ENCODE data around the gene HSFX3. TPM values are rescaled to one million over a fixed set of nuclear protein-coding genes. Genes with fewer than 3 reads are reported as not detected.
"Not testable (repeated sequence)": the region's sequence is repeated elsewhere in the genome, so short reads cannot be mapped to it uniquely, and the experiment has no call there.

HSFX3 gene
- total RNA-seq, 1 donor from 2014 or later = not detected

- H3K9ac ChIP-seq; H3K27ac ChIP-seq; H3K27ac Mint-ChIP-seq; H3K9me3 ChIP-seq (ENCODE audit: low read depth); H3K79me2 ChIP-seq (ENCODE audit: low read depth); H3K4me3 ChIP-seq; H2AFZ ChIP-seq (replicated peaks); H3F3A ChIP-seq (ENCODE audit: low read depth); DNase-seq (ENCODE audit: low spot score); H3K4me2 ChIP-seq; H3K27me3 Mint-ChIP-seq (ENCODE audit: insufficient read depth, low read depth); H3K36me3 Mint-ChIP-seq; H3K9me3 Mint-ChIP-seq; H3K36me3 ChIP-seq; H3K4me3 Mint-ChIP-seq; H3K4me1 Mint-ChIP-seq; H3K4me1 ChIP-seq; H3K27me3 ChIP-seq; H4K20me1 ChIP-seq (ENCODE audit: low read depth): not testable (repeated sequence)
Measured at GRCh38 chrX:149573456-149573855, 23.7 kb upstream of the HSFX3 start.

GRCh38 chrX:149572743-149573142 lies 23.0 kb upstream of the HSFX3 start:
- Histone ChIP-seq H3K4me2 (no peak overlapping the region), H4K20me1 (ENCODE audit: low read depth) (no peaks in the 10 kb centered on the region), H3F3A (ENCODE audit: low read depth) (no peaks in the 10 kb centered on the region), H3K9ac (no peak overlapping the region), H3K27ac (no peak overlapping the region), H3K36me3 (no peaks in the 10 kb centered on the region), H3K79me2 (ENCODE audit: low read depth) (no peaks in the 10 kb centered on the region), H3K4me3 (no peak overlapping the region), H3K9me3 (ENCODE audit: low read depth) (no peaks in the 10 kb centered on the region), H3K4me1 (no peaks in the 10 kb centered on the region), H2AFZ (replicated peaks) (no peak overlapping the region), H3K27me3 (no peaks in the 10 kb centered on the region)
- H3K4me3 Mint-ChIP-seq = no peak overlapping the region
- H3K27ac Mint-ChIP-seq = no peak overlapping the region
- peaks cover 3% of the 10 kb centered on the region for H3K4me1 Mint-ChIP-seq
- H3K36me3 Mint-ChIP-seq = no peaks in the 10 kb centered on the region
- DNase-seq (ENCODE audit: low spot score) = no peak
- no peak for TF ChIP-seq CTCF (IDR thresholded peaks at IDR 0.05)
- no peak for TF ChIP-seq EZH2 (IDR thresholded peaks at IDR 0.05)
- no peak for TF ChIP-seq EZH2phosphoT487 (IDR thresholded peaks at IDR 0.05)
- peaks cover 2% of the 10 kb centered on the region for H3K9me3 Mint-ChIP-seq
- peaks cover 2% of the 10 kb centered on the region for H3K27me3 Mint-ChIP-seq (ENCODE audit: insufficient read depth, low read depth)

GRCh38 chrX:149571770-149572169 lies 22.0 kb upstream of the HSFX3 start:
- Histone ChIP-seq H3K4me2 (no peak overlapping the region), H4K20me1 (ENCODE audit: low read depth) (no peaks in the 10 kb centered on the region), H3K27ac (no peak overlapping the region), H2AFZ (replicated peaks) (no peak overlapping the region), H3K9me3 (ENCODE audit: low read depth) (no peaks in the 10 kb centered on the region), H3F3A (ENCODE audit: low read depth) (no peaks in the 10 kb centered on the region), H3K4me1 (no peaks in the 10 kb centered on the region), H3K27me3 (no peaks in the 10 kb centered on the region), H3K9ac (no peak overlapping the region), H3K79me2 (ENCODE audit: low read depth) (no peaks in the 10 kb centered on the region), H3K4me3 (no peak overlapping the region), H3K36me3 (no peaks in the 10 kb centered on the region)
- peaks cover 8% of the 10 kb centered on the region for H3K9me3 Mint-ChIP-seq
- peaks cover 2% of the 10 kb centered on the region for H3K27me3 Mint-ChIP-seq (ENCODE audit: insufficient read depth, low read depth)
- H3K4me3 Mint-ChIP-seq = no peak overlapping the region
- no peak for DNase-seq (ENCODE audit: low spot score)
- no peak for TF ChIP-seq CTCF (IDR thresholded peaks at IDR 0.05)
- no peak for TF ChIP-seq EZH2 (IDR thresholded peaks at IDR 0.05)
- no peak for TF ChIP-seq EZH2phosphoT487 (IDR thresholded peaks at IDR 0.05)
- H3K4me1 Mint-ChIP-seq = peaks cover 8% of the 10 kb centered on the region
- no peaks in the 10 kb centered on the region for H3K36me3 Mint-ChIP-seq
- H3K27ac Mint-ChIP-seq = no peak overlapping the region

- Histone ChIP-seq H3K27ac (no peak overlapping the region), H3K79me2 (ENCODE audit: low read depth) (no peaks in the 10 kb centered on the region), H2AFZ (replicated peaks) (no peak overlapping the region), H3F3A (ENCODE audit: low read depth) (no peaks in the 10 kb centered on the region), H3K9ac (no peak overlapping the region), H3K9me3 (ENCODE audit: low read depth) (no peaks in the 10 kb centered on the region), H3K4me1 (no peaks in the 10 kb centered on the region), H4K20me1 (ENCODE audit: low read depth) (no peaks in the 10 kb centered on the region), H3K27me3 (no peaks in the 10 kb centered on the region), H3K4me2 (no peak overlapping the region), H3K36me3 (no peaks in the 10 kb centered on the region), H3K4me3 (no peak overlapping the region)
- DNase-seq (ENCODE audit: low spot score) = no peak
- TF ChIP-seq CTCF (IDR thresholded peaks at IDR 0.05) = no peak
- no peak for TF ChIP-seq EZH2 (IDR thresholded peaks at IDR 0.05)
- no peak for TF ChIP-seq EZH2phosphoT487 (IDR thresholded peaks at IDR 0.05)
- Mint-ChIP-seq H3K36me3 (no peaks in the 10 kb centered on the region), H3K9me3 (peaks cover 8% of the 10 kb centered on the region), H3K27ac (no peak overlapping the region), H3K27me3 (ENCODE audit: insufficient read depth, low read depth) (peaks cover 2% of the 10 kb centered on the region), H3K4me3 (no peak overlapping the region), H3K4me1 (peaks cover 8% of the 10 kb centered on the region)
Measured at GRCh38 chrX:149570668-149571067, 20.9 kb upstream of the HSFX3 start.
